NCI-H510A (cell line): Measurements from ENCODE around the gene LRRC8D.

Experiments
- DNase-seq: peaks from one replicate; lab custom pipeline; 2025; lab: John Stamatoyannopoulos, UW

The LRRC8D gene

GRCh38 chr1:89941110-89941766 lies 120.4 kb downstream of the LRRC8D start:
- DNase-seq = no peak

GRCh38 chr1:89942014-89942413 lies 121.2 kb downstream of the LRRC8D start:
- DNase-seq = no peak

- no peak for DNase-seq
These were observed 122.2 kb downstream of the LRRC8D start for GRCh38 chr1:89942825-89943658.

- no peak for DNase-seq
These were observed 123.3 kb downstream of the LRRC8D start for GRCh38 chr1:89943846-89944781.

GRCh38 chr1:89945852-89946476 lies 125.1 kb downstream of the LRRC8D start:
- no peak for DNase-seq

- no peak for DNase-seq
These were observed 125.7 kb downstream of the LRRC8D start for GRCh38 chr1:89946532-89946931.

- DNase-seq = no peak
These were observed 128.0 kb downstream of the LRRC8D start for GRCh38 chr1:89948722-89949345.

- no peak for DNase-seq
These were observed 129.3 kb downstream of the LRRC8D start for GRCh38 chr1:89949991-89950624.

GRCh38 chr1:89950703-89951102 lies 129.9 kb downstream of the LRRC8D start:
- no peak for DNase-seq

GRCh38 chr1:89951766-89952604 lies 131.2 kb downstream of the LRRC8D start:
- DNase-seq = no peak

GRCh38 chr1:89952605-89953130 lies 131.8 kb downstream of the LRRC8D start:
- no peak for DNase-seq

- DNase-seq = no peak
These were observed 132.3 kb downstream of the LRRC8D start for GRCh38 chr1:89953131-89953626.

GRCh38 chr1:89953929-89954328 lies 133.1 kb downstream of the LRRC8D start:
- DNase-seq = no peak

- no peak for DNase-seq
These were observed 133.6 kb downstream of the LRRC8D start for GRCh38 chr1:89954401-89954800.

GRCh38 chr1:89955311-89956205 lies 134.7 kb downstream of the LRRC8D start:
- DNase-seq = no peak

GRCh38 chr1:89957107-89957506 lies 136.3 kb downstream of the LRRC8D start:
- DNase-seq = no peak

GRCh38 chr1:89958851-89959654 lies 138.2 kb downstream of the LRRC8D start:
- DNase-seq = no peak

- no peak for DNase-seq
These were observed 138.9 kb downstream of the LRRC8D start for GRCh38 chr1:89959719-89960118.
